Keratinocyte (primary cell): ENCODE data around the gene CC2D2A. TPM values are rescaled to one million over a fixed set of nuclear protein-coding genes. Genes with fewer than 3 reads are reported as not detected.

Source experiments
- DNase-seq: peaks from one replicate; pipeline ENCODE4 v3.0.0-alpha.2; 2011; ENCODE audit warnings: low read depth, missing footprints, low spot score
- FAIRE-seq: peaks from 2 replicates; lab custom pipeline; 2011; peaks lifted over from hg19 to GRCh38; lab: Jason Lieb, UNC
- H2AFZ ChIP-seq: 2 replicates; pipeline ENCODE4 v1.6.0; 2012; ENCODE audit warnings: low read length, control low read depth, inconsistent platforms; ENCODE audit not compliant: control insufficient read depth
- H3K27ac ChIP-seq: 2 replicates; pipeline ENCODE4 v1.5.1; 2011; ENCODE audit warnings: low read length; ENCODE audit not compliant: control insufficient read depth, insufficient read depth
- H3K27me3 ChIP-seq: 3 replicates; pipeline ENCODE4 v1.6.0; 2011; ENCODE audit warnings: low read length; ENCODE audit not compliant: control insufficient read depth, insufficient read depth; ENCODE audit errors: extremely low read depth
- H3K36me3 ChIP-seq, 2 experiments: 2 replicates in 1 of 2; 3 replicates in 1 of 2; pipeline ENCODE4 v1.5.1; 2011; ENCODE audit warnings: low read length in 2 of 2, mild to moderate bottlenecking in 1 of 2; ENCODE audit not compliant: control insufficient read depth in 2 of 2, insufficient read depth in 2 of 2; ENCODE audit errors: extremely low read depth in 1 of 2
- H3K4me1 ChIP-seq: 3 replicates; pipeline ENCODE4 v1.5.1; 2011; ENCODE audit warnings: low read length; ENCODE audit not compliant: control insufficient read depth, insufficient read depth; ENCODE audit errors: extremely low read depth
- H3K4me2 ChIP-seq: 3 replicates; pipeline ENCODE4 v1.6.0; 2011; ENCODE audit warnings: low read depth, low read length; ENCODE audit not compliant: control insufficient read depth, insufficient read depth; ENCODE audit errors: extremely low read depth
- H3K4me3 ChIP-seq, 3 experiments: fragments of 200-600 bp in 1 of 3; sonication (generic) in 1 of 3; 2 replicates in 2 of 3; 3 replicates in 1 of 3; pipeline ENCODE4 v1.5.1; 2011 to 2016; ENCODE audit warnings: low read length in 3 of 3, mild to moderate bottlenecking in 3 of 3, control low read depth in 2 of 3, inconsistent platforms in 1 of 3, low read depth in 1 of 3, mixed read lengths in 1 of 3, mixed run types in 1 of 3, moderate library complexity in 1 of 3; ENCODE audit not compliant: control insufficient read depth in 2 of 3, insufficient read depth in 2 of 3; ENCODE audit errors: extremely low read depth in 1 of 3
- H3K79me2 ChIP-seq: 2 replicates; pipeline ENCODE4 v1.6.0; 2012; ENCODE audit warnings: low read length; ENCODE audit not compliant: control insufficient read depth, insufficient read depth
- H3K9ac ChIP-seq: 3 replicates; pipeline ENCODE4 v1.6.0; 2011; ENCODE audit warnings: low read length; ENCODE audit not compliant: control insufficient read depth, insufficient read depth; ENCODE audit errors: extremely low read depth
- H3K9me1 ChIP-seq: 3 replicates; pipeline ENCODE4 v1.6.0; 2011; ENCODE audit warnings: low read length; ENCODE audit not compliant: control insufficient read depth, insufficient read depth; ENCODE audit errors: extremely low read depth
- H3K9me3 ChIP-seq: 2 replicates; pipeline ENCODE4 v1.5.1; 2012; ENCODE audit warnings: low read depth, low read length; ENCODE audit not compliant: control insufficient read depth
- H4K20me1 ChIP-seq: 3 replicates; pipeline ENCODE4 v1.6.0; 2011; ENCODE audit warnings: low read length; ENCODE audit not compliant: control insufficient read depth, insufficient read depth; ENCODE audit errors: extremely low read depth
- EZH2 ChIP-seq: IDR thresholded peaks from one replicate; pipeline ENCODE4 v1.6.1; 2012; ENCODE audit warnings: inconsistent platforms, mild to moderate bottlenecking, low read length, moderate library complexity
- dilution Hi-C: fragments of 300-500 bp; cut with MboI; formaldehyde crosslinking; loops from one replicate; pipeline ENCODE4 v1.7.0; 2020; ENCODE audit warnings: low sequenced_read_pairs; ENCODE audit not compliant: extremely low pct_ligation_motif_present
- polyA plus RNA-seq, 5 experiments: library from polyadenylated mRNA; depleted of rRNA in 3 of 5; stranded (reverse) in 3 of 5; stranded (forward) in 1 of 5; unstranded in 1 of 5; fragments of >200 nt; gene quantifications; 1 replicate in 1 of 5; 2 replicates in 3 of 5; 3 replicates in 1 of 5; pipeline versions ENCODE4 v1.2.1 to v1.2.3, GENCODE V29; 2011 to 2012; ENCODE audit warnings: missing spikeins in 2 of 5, low read depth in 1 of 5, low replicate concordance in 1 of 5
- TF ChIP-seq, protein P1 (sequence below), 3 experiments: IDR thresholded peaks in 1 of 3; conservative IDR thresholded peaks in 1 of 3; optimal IDR thresholded peaks in 1 of 3; 2 replicates in 2 of 3; 3 replicates in 1 of 3; pipeline versions ENCODE3 to v1.5.1; 2011; ENCODE audit warnings: low read length in 3 of 3, mild to moderate bottlenecking in 3 of 3, moderate library complexity in 2 of 3, control low read depth in 1 of 3, inconsistent platforms in 1 of 3; ENCODE audit not compliant: insufficient read depth in 2 of 3; ENCODE audit errors: extremely low read depth in 1 of 3

The CC2D2A gene
- polyA plus RNA-seq, 1 donor (not counting 4 experiments of a cell fraction or from before 2014, with no cell fraction given): 11.8 TPM

DNA sequence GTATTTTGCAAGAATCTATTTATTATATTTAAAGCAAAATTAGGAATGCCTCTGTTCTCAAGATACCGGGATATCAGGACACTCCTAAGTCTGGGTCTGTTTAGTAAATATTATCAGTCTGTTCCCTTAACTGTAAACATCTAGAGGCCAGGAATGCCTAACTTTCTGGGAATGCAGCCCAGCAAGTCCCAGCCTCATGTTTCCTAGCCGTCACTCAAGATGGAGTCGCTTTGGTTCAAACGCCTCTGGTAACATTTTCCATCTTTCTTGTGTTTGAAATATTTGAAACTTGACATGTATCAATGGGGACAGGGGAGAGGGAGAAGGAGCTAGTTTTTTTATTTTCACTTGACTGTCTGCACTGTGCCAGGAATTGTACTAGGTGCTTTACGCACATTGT, 100.1 kb downstream of the CC2D2A start:
- no peak overlapping the region for H3K4me3 ChIP-seq
- FAIRE-seq (no peak), DNase-seq (no peak)
- dilution Hi-C loops: no loop called here
- no peak overlapping the region for H2AFZ ChIP-seq
- no peak overlapping the region for H3K9ac ChIP-seq
- H3K9me1 ChIP-seq: no peaks in the 10 kb centered on the region
- no peak overlapping the region for H3K4me2 ChIP-seq
- H3K27me3 ChIP-seq: no peaks in the 10 kb centered on the region
- H3K79me2 ChIP-seq: no peaks in the 10 kb centered on the region
- TF ChIP-seq, protein P1, sequence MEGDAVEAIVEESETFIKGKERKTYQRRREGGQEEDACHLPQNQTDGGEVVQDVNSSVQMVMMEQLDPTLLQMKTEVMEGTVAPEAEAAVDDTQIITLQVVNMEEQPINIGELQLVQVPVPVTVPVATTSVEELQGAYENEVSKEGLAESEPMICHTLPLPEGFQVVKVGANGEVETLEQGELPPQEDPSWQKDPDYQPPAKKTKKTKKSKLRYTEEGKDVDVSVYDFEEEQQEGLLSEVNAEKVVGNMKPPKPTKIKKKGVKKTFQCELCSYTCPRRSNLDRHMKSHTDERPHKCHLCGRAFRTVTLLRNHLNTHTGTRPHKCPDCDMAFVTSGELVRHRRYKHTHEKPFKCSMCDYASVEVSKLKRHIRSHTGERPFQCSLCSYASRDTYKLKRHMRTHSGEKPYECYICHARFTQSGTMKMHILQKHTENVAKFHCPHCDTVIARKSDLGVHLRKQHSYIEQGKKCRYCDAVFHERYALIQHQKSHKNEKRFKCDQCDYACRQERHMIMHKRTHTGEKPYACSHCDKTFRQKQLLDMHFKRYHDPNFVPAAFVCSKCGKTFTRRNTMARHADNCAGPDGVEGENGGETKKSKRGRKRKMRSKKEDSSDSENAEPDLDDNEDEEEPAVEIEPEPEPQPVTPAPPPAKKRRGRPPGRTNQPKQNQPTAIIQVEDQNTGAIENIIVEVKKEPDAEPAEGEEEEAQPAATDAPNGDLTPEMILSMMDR (optimal IDR thresholded peaks at IDR 0.05 in 1 of 3, IDR thresholded peaks at IDR 0.05 in 1 of 3, conservative IDR thresholded peaks at IDR 0.05 in 1 of 3; ENCODE audit: extremely low read depth in 1 of 3, insufficient read depth in 2 of 3, low read length in 3 of 3): no peak
- TF ChIP-seq EZH2: no peak
- H3K4me1 ChIP-seq: no peaks in the 10 kb centered on the region
- no peak overlapping the region for H3K27ac ChIP-seq
- peaks cover 2 to 3% of the 10 kb centered on the region in 2 experiments for H3K36me3 ChIP-seq
- no peaks in the 10 kb centered on the region for H3K9me3 ChIP-seq
- no peaks in the 10 kb centered on the region for H4K20me1 ChIP-seq

DNA sequence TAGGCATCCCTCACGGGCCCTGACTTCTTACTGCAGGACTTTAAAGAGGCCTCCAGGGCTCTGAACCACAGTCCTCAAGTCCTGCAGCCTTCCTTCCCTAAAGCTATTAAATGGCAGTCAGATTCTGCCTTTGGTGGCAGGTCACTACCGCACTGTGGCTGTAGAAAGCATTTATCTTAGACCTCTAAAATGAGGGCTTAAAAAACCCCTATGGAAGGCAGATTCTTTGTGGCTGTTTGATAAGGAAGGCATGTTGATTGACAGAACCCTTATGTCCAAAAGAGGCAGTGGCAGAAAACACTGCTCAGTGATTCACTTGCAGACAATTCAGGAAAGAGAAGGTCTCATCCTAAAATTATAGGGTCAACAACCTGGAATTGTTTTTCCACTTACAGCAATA, 106.3 kb downstream of the CC2D2A start:
- TF ChIP-seq, protein P1 (optimal IDR thresholded peaks at IDR 0.05 in 1 of 3, IDR thresholded peaks at IDR 0.05 in 1 of 3, conservative IDR thresholded peaks at IDR 0.05 in 1 of 3; ENCODE audit: extremely low read depth in 1 of 3, insufficient read depth in 2 of 3, low read length in 3 of 3): no peak
- TF ChIP-seq EZH2: no peak
- H4K20me1 ChIP-seq: no peaks in the 10 kb centered on the region
- no peaks in the 10 kb centered on the region for H3K9me3 ChIP-seq
- no peak overlapping the region for H3K4me3 ChIP-seq
- DNase-seq: no peak
- no peaks in the 10 kb centered on the region for H3K9me1 ChIP-seq
- no peak for FAIRE-seq
- H3K27ac ChIP-seq: no peak overlapping the region
- H3K9ac ChIP-seq: no peak overlapping the region
- H3K36me3 ChIP-seq: no peaks in the 10 kb centered on the region
- no peaks in the 10 kb centered on the region for H3K4me1 ChIP-seq
- H3K27me3 ChIP-seq: no peaks in the 10 kb centered on the region
- no peak overlapping the region for H3K4me2 ChIP-seq
- dilution Hi-C loops: no loop called here
- no peak overlapping the region for H2AFZ ChIP-seq
- no peaks in the 10 kb centered on the region for H3K79me2 ChIP-seq
